Gastroesophageal sphincter (tissue), 4 donors: ENCODE results near the gene HYAL2. TPM values are rescaled to one million over a fixed set of nuclear protein-coding genes. Genes with fewer than 3 reads are reported as not detected.
A peak's percentile ranks its signal among the peaks of the same experiment; 100 is the strongest.
"Not testable (repeated sequence)": the region's sequence is repeated elsewhere in the genome, so short reads cannot be mapped to it uniquely, and the experiment has no call there.

Experiments used
- ATAC-seq: fragments of 150-250 bp; one replicate; pipeline ENCODE4 v1.9.1; 2016; ENCODE audit warnings: mild to moderate bottlenecking, moderate library complexity
- H3K27ac ChIP-seq, 4 donors: fragments of 200-600 bp; sonication (generic) in 3 of 4; 1 replicate in 3 of 4; 2 replicates in 1 of 4; pipeline ENCODE4 v1.5.1; 2016 to 2019
- H3K27me3 ChIP-seq: fragments of 200-600 bp; sonication (generic); one replicate; pipeline ENCODE4 v1.5.1; 2019
- H3K36me3 ChIP-seq, 2 donors: fragments of 200-600 bp; sonication (generic); one replicate each; pipeline ENCODE4 v1.5.1; 2019; ENCODE audit warnings: control low read depth in 1 of 2
- H3K4me1 ChIP-seq, 3 donors: fragments of 200-600 bp; sonication (generic); 1 replicate in 2 of 3; 2 replicates in 1 of 3; pipeline ENCODE4 v1.5.1; 2016 to 2019; ENCODE audit warnings: control low read depth in 2 of 3
- H3K4me3 ChIP-seq, 2 donors: fragments of 200-600 bp; sonication (generic); one replicate each; pipeline ENCODE4 v1.5.1; 2019; ENCODE audit warnings: mild to moderate bottlenecking in 1 of 2, moderate library complexity in 1 of 2
- H3K9me3 ChIP-seq, 3 donors: fragments of 200-600 bp; sonication (generic); one replicate each; pipeline ENCODE4 v1.5.1; 2017 to 2019; ENCODE audit warnings: control low read depth in 2 of 3
- CTCF ChIP-seq, 4 experiments: fragments of 200-600 bp in 2 of 4; fragments of 450-650 bp in 2 of 4; sonication (generic) in 1 of 4; IDR thresholded peaks; one replicate each; pipeline ENCODE4 v1.5.1; 2017 to 2019; ENCODE audit warnings: antibody characterized with exemption in 4 of 4, mild to moderate bottlenecking in 2 of 4, moderate library complexity in 2 of 4
- EP300 ChIP-seq: sonication (generic); formaldehyde crosslinking; IDR thresholded peaks from one replicate; pipeline ENCODE4 v1.6.1; 2017; ENCODE audit warnings: antibody characterized with exemption, mild to moderate bottlenecking
- POLR2A ChIP-seq, 2 donors: fragments of 450-650 bp; IDR thresholded peaks; one replicate each; pipeline ENCODE4 v1.6.1; 2017; ENCODE audit warnings: antibody characterized with exemption in 2 of 2, mild to moderate bottlenecking in 2 of 2, moderate library complexity in 1 of 2
- POLR2AphosphoS5 ChIP-seq: sonication (generic); formaldehyde crosslinking; IDR thresholded peaks from one replicate; pipeline ENCODE4 v1.6.1; 2017; ENCODE audit warnings: antibody characterized with exemption
- WGBS, 2 donors: methylation state at CpG; one replicate each; pipeline ENCODE4 v1.1.5; 2018; ENCODE audit warnings: low coverage in 1 of 2; 5-methylcytosine and 5-hydroxymethylcytosine counted together
- total RNA-seq, 4 donors: library from RNA; depleted of rRNA; stranded (reverse); fragments of >200 nt; gene quantifications; one replicate each; pipeline ENCODE4 v1.1.0, GENCODE V29; 2016

The HYAL2 gene
- total RNA-seq, 4 donors from 2014 or later, result 37.2 to 87.0 (median 74.8) TPM

DNA sequence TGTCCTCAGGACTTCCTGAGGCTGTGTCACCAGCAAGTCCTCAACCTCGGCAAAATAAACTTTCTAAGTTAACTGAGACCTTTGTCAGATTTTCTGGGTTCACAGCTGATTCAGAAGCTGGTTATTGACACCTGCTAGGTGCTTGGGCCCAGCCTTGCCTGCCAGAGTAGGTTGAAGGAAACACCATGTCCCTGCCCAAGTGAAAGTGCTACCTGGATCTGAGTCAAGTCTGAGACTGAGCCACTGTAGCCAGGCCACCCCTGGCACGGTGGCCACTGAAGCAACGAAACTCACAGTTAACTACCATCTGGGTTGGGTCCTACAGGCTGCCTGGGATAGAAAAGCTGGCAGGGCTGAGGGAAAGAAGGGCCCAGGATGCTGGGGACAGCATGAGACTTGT lies 8.2 kb downstream of the HYAL2 start:
- peak overlapping the region in 2 of 4 donors; percentile 11 to 35 for H3K27ac ChIP-seq
- peaks cover 0 to 53% of the 10 kb centered on the region in 2 donors for H3K36me3 ChIP-seq
- no peaks in the 10 kb centered on the region for H3K9me3 ChIP-seq
- ATAC-seq, result no peak
- H3K4me1 ChIP-seq, result peaks cover 0 to 31% (median 15%) of the 10 kb centered on the region in 3 donors
- 83 to 88% methylated on average over 1 to 2 of the region's 3 CpGs for WGBS, 2 donors
- no peak overlapping the region for H3K4me3 ChIP-seq
- TF ChIP-seq POLR2AphosphoS5, result no peak
- no peak for TF ChIP-seq EP300
- no peak for TF ChIP-seq CTCF (IDR thresholded peaks at IDR 0.05)
- no peak for TF ChIP-seq POLR2A (IDR thresholded peaks at IDR 0.05)
- no peaks in the 10 kb centered on the region for H3K27me3 ChIP-seq

- not testable (repeated sequence) for ATAC-seq, H3K27ac ChIP-seq, H3K4me3 ChIP-seq, H3K27me3 ChIP-seq, H3K9me3 ChIP-seq, H3K4me1 ChIP-seq
- peaks cover 0 to 30% of the 10 kb centered on the region in 2 donors for H3K36me3 ChIP-seq
- WGBS, 2 donors, result no CpG with 5 or more reads among the region's 32 CpGs
These were observed 10.5 kb downstream of the HYAL2 start for GRCh38 chr3:50312041-50312440.

- H3K36me3 ChIP-seq, result peaks cover 0 to 3% of the 10 kb centered on the region in 2 donors
- TF ChIP-seq EP300 (no peak), POLR2AphosphoS5 (no peak), POLR2A (IDR thresholded peaks at IDR 0.05) (no peak), CTCF (IDR thresholded peaks at IDR 0.05) (no peak)
- no peak overlapping the region for H3K27ac ChIP-seq
- ATAC-seq, result no peak
- peaks cover 0 to 37% (median 19%) of the 10 kb centered on the region in 3 donors for H3K4me1 ChIP-seq
- no peaks in the 10 kb centered on the region for H3K27me3 ChIP-seq
- no peaks in the 10 kb centered on the region for H3K9me3 ChIP-seq
- no peak overlapping the region for H3K4me3 ChIP-seq
These were observed 17.9 kb downstream of the HYAL2 start for GRCh38 chr3:50304601-50305000.

DNA sequence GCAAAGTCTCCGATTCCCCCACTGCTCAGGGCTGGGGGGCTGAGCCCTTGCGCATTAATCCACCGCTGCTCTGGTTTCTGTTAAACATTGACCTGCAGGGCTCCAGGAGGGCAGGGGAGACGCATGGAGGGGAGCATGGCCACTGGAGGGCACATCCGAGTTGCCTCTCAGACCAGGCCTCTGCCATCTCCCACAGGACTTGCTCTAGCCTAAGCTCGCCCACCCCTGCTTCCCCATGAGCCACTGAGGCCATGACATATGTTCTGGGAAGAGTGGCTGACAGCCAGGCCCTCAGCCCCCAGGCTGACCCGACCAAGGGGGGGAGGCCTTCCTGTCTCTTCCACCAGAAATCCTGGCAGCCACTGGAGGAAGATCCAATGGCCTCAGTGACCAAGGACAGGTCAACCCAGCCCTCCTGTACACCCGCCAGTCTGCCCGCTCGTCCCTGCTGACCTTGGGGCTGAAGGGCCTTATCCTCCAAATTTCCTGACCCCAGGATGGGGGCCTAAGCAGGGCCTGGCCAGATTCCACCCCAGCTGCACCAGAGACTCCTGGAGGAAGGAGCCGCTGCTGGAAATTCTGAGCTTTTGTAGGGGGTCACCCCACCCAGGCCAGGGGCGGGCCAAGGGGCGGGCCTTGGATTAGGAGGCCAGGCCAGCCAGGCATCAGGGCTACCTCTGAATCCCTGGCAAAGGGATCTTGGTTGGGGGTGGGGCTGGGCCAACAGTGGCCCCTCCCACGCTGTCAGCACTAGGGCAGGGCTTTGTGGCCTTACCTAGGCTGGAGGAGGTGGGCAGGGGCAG lies 19.3 kb downstream of the HYAL2 start, which contains the start of gene HYAL1:
Gene HYAL1, minus strand, starts transcription at position 562 of the 803 bp plus-strand sequence. CDS start 618 bp downstream, outside the sequence.
- Histone ChIP-seq H3K36me3 (no peaks in the 10 kb centered on the region), H3K4me3 (peak within 1 kb of the TSS in 1 of 2 donors; percentile 36), H3K9me3 (no peaks in the 10 kb centered on the region), H3K27me3 (no peaks in the 10 kb centered on the region), H3K27ac (peak within 1 kb of the TSS in 3 of 4 donors; percentile 69 to 92 (median 82)), H3K4me1 (peaks cover 0 to 45% (median 24%) of the 10 kb centered on the region in 3 donors)
- ATAC-seq, result peak; percentile 20
- TF ChIP-seq EP300, result no peak
- no peak for TF ChIP-seq POLR2AphosphoS5
- TF ChIP-seq CTCF (IDR thresholded peaks at IDR 0.05), result peak in 1 of 4 experiments; percentile 30
- no peak for TF ChIP-seq POLR2A (IDR thresholded peaks at IDR 0.05)
- 33% methylated on average over 2 of the region's 14 CpGs; no CpG with 5 or more reads in 1 of the 2 donors for WGBS, 2 donors

GRCh38 chr3:50302095-50303012 lies 20.2 kb downstream of the HYAL2 start:
- Histone ChIP-seq H3K27me3 (no peaks in the 10 kb centered on the region), H3K4me3 (peak overlapping the region in 1 of 2 donors; percentile 36), H3K4me1 (peaks cover 0 to 54% (median 26%) of the 10 kb centered on the region in 3 donors), H3K36me3 (peaks cover 0 to 2% of the 10 kb centered on the region in 2 donors), H3K9me3 (no peaks in the 10 kb centered on the region), H3K27ac (peak overlapping the region in 3 of 4 donors; percentile 69 to 92 (median 82))
- no peak for TF ChIP-seq POLR2AphosphoS5
- TF ChIP-seq CTCF (IDR thresholded peaks at IDR 0.05), result no peak
- no peak for TF ChIP-seq EP300
- TF ChIP-seq POLR2A (IDR thresholded peaks at IDR 0.05), result no peak
- 91% methylated on average over 6 of the region's 32 CpGs; no CpG with 5 or more reads in 1 of the 2 donors for WGBS, 2 donors
- no peak for ATAC-seq
